Liver (tissue), 3 donors: ENCODE measurements around the gene LRRC32.

Experiments used
- ATF3 ChIP-seq: IDR thresholded peaks from 2 replicates; pipeline ENCODE4 v1.6.1; 2016; ENCODE audit warnings: antibody characterized with exemption
- CTCF ChIP-seq: fragments of 150-350 bp; IDR thresholded peaks from 2 replicates; pipeline ENCODE4 v1.5.1; 2017; ENCODE audit warnings: improper control_type of control experiment, low read depth, low read length; ENCODE audit not compliant: missing input control
- FOXA1 ChIP-seq: IDR thresholded peaks from 2 replicates; pipeline ENCODE4 v1.6.1; 2016; ENCODE audit warnings: antibody characterized with exemption
- GABPA ChIP-seq, 2 donors: IDR thresholded peaks in 1 of 2; conservative IDR thresholded peaks in 1 of 2; 2 replicates each; pipeline ENCODE4 v1.6.1; 2016; ENCODE audit warnings: antibody characterized with exemption in 2 of 2, mild to moderate bottlenecking in 1 of 2, moderate library complexity in 1 of 2
- HNF4G ChIP-seq: IDR thresholded peaks from 2 replicates; pipeline ENCODE4 v1.6.1; 2016; ENCODE audit warnings: antibody characterized with exemption
- JUND ChIP-seq, 2 donors: IDR thresholded peaks; 2 replicates each; pipeline ENCODE4 v1.6.1; 2016; ENCODE audit warnings: antibody characterized with exemption in 2 of 2
- MAX ChIP-seq: IDR thresholded peaks from 2 replicates; pipeline ENCODE4 v1.6.1; 2016; ENCODE audit warnings: antibody characterized with exemption
- NR2F2 ChIP-seq: IDR thresholded peaks from 2 replicates; pipeline ENCODE4 v1.6.1; 2016; ENCODE audit warnings: antibody characterized with exemption
- RAD21 ChIP-seq, 2 donors: IDR thresholded peaks; 2 replicates each; pipeline ENCODE4 v1.6.1; 2016; ENCODE audit warnings: antibody characterized with exemption in 2 of 2, mild to moderate bottlenecking in 2 of 2
- TAF1 ChIP-seq: conservative IDR thresholded peaks from 2 replicates; pipeline ENCODE4 v1.6.1; 2016; ENCODE audit warnings: antibody characterized with exemption, mild to moderate bottlenecking
- YY1 ChIP-seq: IDR thresholded peaks from 2 replicates; pipeline ENCODE4 v1.6.1; 2016; ENCODE audit warnings: antibody characterized with exemption, mild to moderate bottlenecking
- donor health status: healthy.
- donor health status: healthy.

- TF ChIP-seq CTCF (no peak), GABPA (IDR thresholded peaks at IDR 0.05 in 1 of 2, conservative IDR thresholded peaks at IDR 0.05 in 1 of 2) (no peak), JUND (IDR thresholded peaks at IDR 0.05) (no peak), TAF1 (no peak), FOXA1 (no peak), YY1 (no peak), ATF3 (no peak), MAX (no peak), RAD21 (IDR thresholded peaks at IDR 0.05) (no peak), NR2F2 (no peak), HNF4G (no peak)
Measured at GRCh38 chr11:76642341-76642740, 28.2 kb downstream of the LRRC32 start.
